ENCODE data around the gene MEOX1.

Gene MEOX1

DNA sequence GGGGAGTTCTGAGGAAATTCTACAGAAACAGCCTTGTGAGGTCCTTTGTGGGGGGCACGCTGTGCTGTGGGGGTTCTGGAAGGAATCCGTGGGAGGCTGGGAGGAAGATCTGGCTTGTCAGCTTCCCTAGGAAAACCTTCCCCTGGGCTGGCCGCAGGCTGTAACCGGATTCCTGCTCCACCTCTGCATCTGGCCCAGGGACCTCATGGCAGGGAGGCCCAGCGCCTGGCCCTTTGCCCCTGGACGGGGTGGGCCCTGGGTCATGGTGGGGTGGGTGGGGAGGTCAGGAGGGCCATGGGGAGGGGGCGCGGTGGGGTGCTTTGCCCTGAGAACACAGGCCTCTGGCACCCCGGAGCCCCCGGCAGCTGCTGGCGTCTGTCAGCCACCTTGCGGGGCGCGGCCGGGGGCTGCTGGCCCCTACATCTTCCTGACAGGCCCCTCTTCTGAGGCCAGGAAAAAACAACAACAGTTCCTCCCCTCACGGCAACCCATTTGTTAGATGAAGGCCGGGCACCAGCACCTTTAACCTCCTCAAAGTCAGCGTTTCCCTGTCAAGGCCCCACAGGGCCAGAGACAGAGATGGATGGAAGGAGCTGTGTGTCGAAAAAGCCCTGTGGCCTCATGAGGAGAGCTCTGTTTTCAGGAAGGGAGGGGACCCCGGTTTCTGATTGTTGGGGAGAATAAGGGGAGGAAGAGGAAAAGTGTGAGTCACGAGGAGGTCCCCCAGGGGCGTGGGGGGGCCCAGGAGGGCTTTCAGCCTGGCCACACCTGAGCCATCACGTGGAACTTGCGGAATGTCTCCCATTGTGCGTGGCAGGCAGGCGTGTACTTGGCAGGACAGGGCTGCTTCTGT is 3.6 kb upstream of the MEOX1 start:
- Histone ChIP-seq H3K27me3 (ENCODE audit: insufficient read depth, low read length, poor library complexity) (no peaks in the 10 kb centered on the region), H3K4me1 (ENCODE audit: control insufficient read depth, low read depth, low read length) (peaks cover 4% of the 10 kb centered on the region), H3K4me2 (ENCODE audit: low read length) (no peak overlapping the region)

DNA sequence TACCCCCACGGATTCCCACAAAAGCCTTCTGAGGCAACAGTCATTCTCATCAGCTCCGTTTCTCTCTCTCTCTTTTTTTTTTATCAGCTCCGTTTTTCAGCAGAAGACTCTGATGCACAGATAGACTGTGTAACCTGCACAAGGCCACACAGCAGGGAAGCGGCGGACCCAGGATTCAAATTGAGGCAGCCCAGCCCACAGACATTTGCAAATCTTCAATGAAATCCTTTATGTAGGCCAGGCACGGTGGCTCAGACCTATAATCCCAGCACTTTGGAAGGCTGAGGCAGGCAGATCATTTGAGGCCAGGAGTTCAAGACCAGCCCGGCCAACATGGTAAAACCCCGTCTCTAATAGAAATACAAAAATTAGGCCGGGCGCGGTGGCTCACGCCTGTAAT is 2.4 kb upstream of the MEOX1 start:
- Histone ChIP-seq H3K27ac (ENCODE audit: low read depth, low read length) (no peak overlapping the region), H4K5ac (ENCODE audit: low read length) (no peak overlapping the region), H2BK5ac (ENCODE audit: low read length) (no peak overlapping the region), H2AK5ac (ENCODE audit: low read length) (no peak overlapping the region), H2BK120ac (ENCODE audit: low read depth, low read length) (no peak overlapping the region), H3K4me1 (ENCODE audit: control insufficient read depth, low read depth, low read length) (no peaks in the 10 kb centered on the region), H2BK15ac (replicated peaks; ENCODE audit: low read depth) (no peak overlapping the region), H3K36me3 (ENCODE audit: control insufficient read depth, insufficient read depth, low read length) (no peaks in the 10 kb centered on the region), H3K4ac (ENCODE audit: low read depth, low read length) (no peak overlapping the region), H4K8ac (ENCODE audit: low read depth, low read length) (no peak overlapping the region), H3K23ac (ENCODE audit: low read length) (no peak overlapping the region), H3K18ac (ENCODE audit: low read length) (no peak overlapping the region), H3K27me3 (ENCODE audit: insufficient read depth, low read length, poor library complexity) (no peaks in the 10 kb centered on the region), H3K56ac (ENCODE audit: low read length) (no peak overlapping the region), H3K9ac (ENCODE audit: low read length) (no peak overlapping the region), H3K79me2 (ENCODE audit: control insufficient read depth, insufficient read depth, low read length) (no peaks in the 10 kb centered on the region), H3K79me1 (ENCODE audit: low read length) (no peaks in the 10 kb centered on the region), H3K4me2 (ENCODE audit: low read length) (no peak overlapping the region), H3K4me3 (ENCODE audit: low read length) (no peak overlapping the region)
- DNase-seq = no peak
- no CpG with 5 or more reads among the region's 12 CpGs for WGBS (ENCODE audit: extremely low coverage, insufficient coverage, low lambda C conversion rate)

More for the DNA sequence above, 3.6 kb upstream of the MEOX1 start:
- no peak for DNase-seq
- no peak overlapping the region for H3K56ac ChIP-seq (ENCODE audit: low read length)
- no peak overlapping the region for H2AK5ac ChIP-seq (ENCODE audit: low read length)
- H3K79me1 ChIP-seq (ENCODE audit: low read length) = no peaks in the 10 kb centered on the region
- no peak overlapping the region for H3K27ac ChIP-seq (ENCODE audit: low read depth, low read length)
- no CpG with 5 or more reads among the region's 26 CpGs for WGBS (ENCODE audit: extremely low coverage, insufficient coverage, low lambda C conversion rate)
- H4K8ac ChIP-seq (ENCODE audit: low read depth, low read length) = no peak overlapping the region
- no peak overlapping the region for H3K4ac ChIP-seq (ENCODE audit: low read depth, low read length)
- H3K36me3 ChIP-seq (ENCODE audit: control insufficient read depth, insufficient read depth, low read length) = no peaks in the 10 kb centered on the region
- no peak overlapping the region for H2BK120ac ChIP-seq (ENCODE audit: low read depth, low read length)
- H4K5ac ChIP-seq (ENCODE audit: low read length) = no peak overlapping the region
- H3K79me2 ChIP-seq (ENCODE audit: control insufficient read depth, insufficient read depth, low read length) = no peaks in the 10 kb centered on the region
- no peak overlapping the region for H3K4me3 ChIP-seq (ENCODE audit: low read length)
- no peak overlapping the region for H3K9ac ChIP-seq (ENCODE audit: low read length)
- H3K23ac ChIP-seq (ENCODE audit: low read length) = no peak overlapping the region
- H3K18ac ChIP-seq (ENCODE audit: low read length) = no peak overlapping the region
- no peak overlapping the region for H2BK15ac ChIP-seq (replicated peaks; ENCODE audit: low read depth)
- no peak overlapping the region for H2BK5ac ChIP-seq (ENCODE audit: low read length)

DNA sequence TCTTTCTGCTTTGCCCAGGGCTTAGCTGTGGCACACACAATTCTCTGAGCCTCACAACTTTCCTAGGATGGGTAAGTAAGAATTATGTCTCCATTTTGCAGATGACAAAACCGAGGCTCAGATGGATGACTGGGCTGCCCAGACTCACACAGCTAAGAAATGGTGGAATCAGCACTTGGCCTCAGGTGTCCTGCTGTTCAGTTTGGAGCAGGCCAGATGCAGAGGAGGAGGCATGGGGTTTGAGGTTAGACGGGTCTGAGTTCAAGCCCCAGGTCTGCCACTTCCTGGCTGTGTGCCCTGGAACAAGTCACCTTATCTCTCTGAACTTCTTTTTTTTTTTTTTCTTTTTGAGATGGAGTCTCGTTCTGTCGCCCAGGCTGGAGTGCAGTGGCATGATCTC is 1.7 kb upstream of the MEOX1 start:
- H3K4ac ChIP-seq (ENCODE audit: low read depth, low read length) = no peak overlapping the region
- H2AK5ac ChIP-seq (ENCODE audit: low read length) = peak overlapping the region; percentile 25
- H3K79me1 ChIP-seq (ENCODE audit: low read length) = no peaks in the 10 kb centered on the region
- no peak overlapping the region for H3K4me2 ChIP-seq (ENCODE audit: low read length)
- H3K56ac ChIP-seq (ENCODE audit: low read length) = no peak overlapping the region
- no peak overlapping the region for H3K9ac ChIP-seq (ENCODE audit: low read length)
- no peaks in the 10 kb centered on the region for H3K4me1 ChIP-seq (ENCODE audit: control insufficient read depth, low read depth, low read length)
- no peak for DNase-seq
- H4K5ac ChIP-seq (ENCODE audit: low read length) = no peak overlapping the region
- H2BK120ac ChIP-seq (ENCODE audit: low read depth, low read length) = no peak overlapping the region
- no peak overlapping the region for H3K23ac ChIP-seq (ENCODE audit: low read length)
- WGBS (ENCODE audit: extremely low coverage, insufficient coverage, low lambda C conversion rate) = no CpG with 5 or more reads among the region's 4 CpGs
- no peak overlapping the region for H2BK15ac ChIP-seq (replicated peaks; ENCODE audit: low read depth)
- no peak overlapping the region for H4K8ac ChIP-seq (ENCODE audit: low read depth, low read length)
- H3K79me2 ChIP-seq (ENCODE audit: control insufficient read depth, insufficient read depth, low read length) = no peaks in the 10 kb centered on the region
- H3K27ac ChIP-seq (ENCODE audit: low read depth, low read length) = no peak overlapping the region
- H3K18ac ChIP-seq (ENCODE audit: low read length) = no peak overlapping the region
- no peaks in the 10 kb centered on the region for H3K36me3 ChIP-seq (ENCODE audit: control insufficient read depth, insufficient read depth, low read length)
- H3K4me3 ChIP-seq (ENCODE audit: low read length) = no peak overlapping the region
- H2BK5ac ChIP-seq (ENCODE audit: low read length) = no peak overlapping the region
- no peaks in the 10 kb centered on the region for H3K27me3 ChIP-seq (ENCODE audit: insufficient read depth, low read length, poor library complexity)

DNA sequence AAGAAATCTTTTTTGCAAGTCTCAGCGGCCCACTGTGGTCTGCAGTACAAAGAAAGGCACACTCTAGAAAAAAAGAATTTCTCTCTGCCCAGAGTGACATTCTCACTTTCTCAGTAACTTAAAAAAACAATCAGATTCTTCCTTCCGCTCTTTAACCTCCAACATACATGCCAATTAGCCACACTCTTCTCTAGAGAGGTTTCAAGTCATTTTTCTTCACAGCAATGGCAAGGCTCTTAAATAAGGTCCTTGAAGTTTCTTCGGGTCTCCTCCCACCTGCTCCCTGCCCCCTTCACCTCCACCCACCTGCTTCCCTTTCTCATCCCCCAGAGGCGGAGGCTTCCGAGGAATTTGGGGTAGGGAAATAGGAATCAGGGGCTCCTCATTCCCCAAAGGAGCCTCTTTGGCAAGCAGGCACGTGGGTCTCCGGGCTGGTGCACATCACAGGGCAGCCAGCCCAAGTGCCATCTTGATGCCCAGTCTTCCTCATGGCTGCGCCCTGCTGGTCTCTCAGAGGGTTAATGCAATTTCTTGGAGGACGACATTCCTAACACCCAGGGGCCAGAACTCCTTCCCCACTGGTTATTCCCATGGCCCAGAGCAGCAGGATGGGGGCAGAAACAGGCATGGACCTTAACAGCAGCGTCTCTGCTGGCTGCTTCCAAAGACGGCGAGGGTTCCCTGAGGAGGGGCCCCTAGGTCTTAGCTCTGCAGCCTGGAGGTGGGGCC is 855 bp upstream of the MEOX1 start:
- no peak for DNase-seq
- Histone ChIP-seq H3K4me3 (ENCODE audit: low read length) (no peak overlapping the region), H3K4ac (ENCODE audit: low read depth, low read length) (no peak overlapping the region), H3K4me2 (ENCODE audit: low read length) (no peak overlapping the region), H3K79me1 (ENCODE audit: low read length) (no peaks in the 10 kb centered on the region), H3K4me1 (ENCODE audit: control insufficient read depth, low read depth, low read length) (no peaks in the 10 kb centered on the region), H3K79me2 (ENCODE audit: control insufficient read depth, insufficient read depth, low read length) (no peaks in the 10 kb centered on the region), H3K27ac (ENCODE audit: low read depth, low read length) (no peak overlapping the region), H2BK120ac (ENCODE audit: low read depth, low read length) (no peak overlapping the region), H2AK5ac (ENCODE audit: low read length) (no peak overlapping the region), H3K36me3 (ENCODE audit: control insufficient read depth, insufficient read depth, low read length) (no peaks in the 10 kb centered on the region), H2BK5ac (ENCODE audit: low read length) (no peak overlapping the region), H4K8ac (ENCODE audit: low read depth, low read length) (no peak overlapping the region), H3K18ac (ENCODE audit: low read length) (no peak overlapping the region), H3K9ac (ENCODE audit: low read length) (no peak overlapping the region), H3K27me3 (ENCODE audit: insufficient read depth, low read length, poor library complexity) (no peaks in the 10 kb centered on the region), H4K5ac (ENCODE audit: low read length) (no peak overlapping the region), H3K56ac (ENCODE audit: low read length) (no peak overlapping the region), H2BK15ac (replicated peaks; ENCODE audit: low read depth) (no peak overlapping the region), H3K23ac (ENCODE audit: low read length) (no peak overlapping the region)
- WGBS (ENCODE audit: extremely low coverage, insufficient coverage, low lambda C conversion rate) = no CpG with 5 or more reads among the region's 12 CpGs

DNA sequence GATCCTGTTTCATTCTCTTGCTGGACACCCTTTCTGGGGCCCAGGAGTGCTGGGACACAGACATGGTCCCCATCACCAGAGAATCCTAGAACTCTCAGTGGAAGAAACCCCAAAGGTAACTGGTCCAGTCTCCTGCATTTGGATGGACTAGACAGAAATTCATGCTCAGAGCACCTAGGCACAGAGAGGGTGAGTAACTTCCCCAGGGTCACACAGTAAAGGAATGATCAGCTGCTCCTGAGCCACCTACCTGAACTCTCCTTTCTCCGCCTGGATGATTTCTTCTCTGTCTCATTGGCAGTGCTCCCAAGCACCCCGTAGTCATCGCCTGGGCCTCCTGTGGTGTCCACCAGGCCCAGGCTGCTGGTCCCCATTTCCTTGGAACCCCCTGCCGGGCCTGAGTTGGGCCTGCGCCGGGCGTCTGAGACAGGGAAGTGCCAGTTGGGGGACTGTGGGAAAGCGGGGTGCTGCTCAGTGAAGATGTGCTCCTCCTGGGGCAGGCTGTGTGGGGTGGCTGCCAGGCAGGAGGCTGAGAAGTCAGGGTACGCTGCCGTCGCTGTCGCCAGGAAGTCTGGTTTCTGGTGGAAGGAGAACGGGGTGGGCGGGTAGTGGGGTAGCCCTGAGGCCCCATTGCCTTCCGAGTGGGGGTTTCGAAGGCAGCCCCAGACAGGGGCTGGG is 767 bp downstream of the MEOX1 start:
- Histone ChIP-seq H3K79me2 (ENCODE audit: control insufficient read depth, insufficient read depth, low read length) (no peaks in the 10 kb centered on the region), H3K4me2 (ENCODE audit: low read length) (no peak overlapping the region), H4K5ac (ENCODE audit: low read length) (no peak overlapping the region), H3K56ac (ENCODE audit: low read length) (no peak overlapping the region), H3K4me1 (ENCODE audit: control insufficient read depth, low read depth, low read length) (peaks cover 5% of the 10 kb centered on the region), H2BK5ac (ENCODE audit: low read length) (no peak overlapping the region), H2BK15ac (replicated peaks; ENCODE audit: low read depth) (no peak overlapping the region), H3K18ac (ENCODE audit: low read length) (no peak overlapping the region), H3K23ac (ENCODE audit: low read length) (no peak overlapping the region), H2AK5ac (ENCODE audit: low read length) (no peak overlapping the region), H3K9ac (ENCODE audit: low read length) (no peak overlapping the region), H3K79me1 (ENCODE audit: low read length) (no peaks in the 10 kb centered on the region), H3K36me3 (ENCODE audit: control insufficient read depth, insufficient read depth, low read length) (no peaks in the 10 kb centered on the region), H3K4ac (ENCODE audit: low read depth, low read length) (no peak overlapping the region), H3K27ac (ENCODE audit: low read depth, low read length) (no peak overlapping the region), H3K27me3 (ENCODE audit: insufficient read depth, low read length, poor library complexity) (no peaks in the 10 kb centered on the region), H2BK120ac (ENCODE audit: low read depth, low read length) (no peak overlapping the region), H3K4me3 (ENCODE audit: low read length) (no peak overlapping the region), H4K8ac (ENCODE audit: low read depth, low read length) (no peak overlapping the region)
- no CpG with 5 or more reads among the region's 16 CpGs for WGBS (ENCODE audit: extremely low coverage, insufficient coverage, low lambda C conversion rate)
- DNase-seq = no peak
